Retina (tissue), 1 donor: ENCODE results near the gene COX8A.
"Not testable (repeated sequence)": the region's sequence is repeated elsewhere in the genome, so short reads cannot be mapped to it uniquely, and the experiment has no call there.

Experiments used
- DNase-seq: peaks from one replicate; pipeline ENCODE4 v3.0.0-alpha.2; 2016

COX8A gene, protein sequence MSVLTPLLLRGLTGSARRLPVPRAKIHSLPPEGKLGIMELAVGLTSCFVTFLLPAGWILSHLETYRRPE

GRCh38 chr11:63974259-63975143, at the start of gene COX8A:
TSS of gene COX8A (plus strand) at chr11:63974620. CDS start at chr11:63974681, 61 bp downstream.
- DNase-seq, result peak; percentile 98

DNA sequence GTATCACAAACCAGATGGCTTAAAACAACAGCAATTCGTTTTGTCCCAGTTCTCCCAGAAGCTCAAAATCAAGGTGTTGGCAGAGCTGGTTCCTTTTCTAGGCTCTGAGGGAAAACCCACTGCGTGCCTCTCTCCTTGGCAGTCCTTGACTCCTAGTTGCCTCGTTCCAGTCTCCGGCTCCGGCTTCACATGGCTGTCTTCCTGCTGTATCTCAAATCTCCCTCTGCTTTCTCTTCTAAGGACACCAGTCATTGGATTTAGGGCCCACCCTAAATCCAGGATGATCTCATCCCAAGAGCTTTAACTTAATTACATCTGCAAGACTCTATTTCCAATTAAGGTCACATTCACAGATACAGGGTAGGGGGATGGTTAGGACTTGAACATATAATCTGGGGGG, 44.8 kb upstream of the COX8A start:
- no peak for DNase-seq

DNA sequence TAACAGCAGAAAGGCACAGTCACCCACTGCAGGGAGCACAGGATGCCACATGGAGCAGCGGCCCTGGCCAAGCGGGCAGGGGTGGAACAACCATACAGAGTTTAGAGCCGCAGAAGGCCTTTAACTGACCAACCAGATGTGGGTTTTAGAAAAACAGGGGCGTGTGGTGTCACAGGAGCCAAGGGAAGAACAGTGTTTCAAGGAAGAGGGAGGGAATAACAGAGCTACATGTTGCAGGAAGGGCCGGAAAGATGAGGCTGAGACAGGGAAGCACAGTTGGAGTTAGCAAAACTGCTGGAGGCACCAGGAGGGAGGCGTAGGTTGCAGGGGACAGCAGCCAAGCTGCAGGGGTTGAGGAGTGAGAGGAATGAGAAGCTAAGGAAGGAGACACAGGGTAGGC, 43.4 kb upstream of the COX8A start:
- DNase-seq, result no peak

GRCh38 chr11:63931876-63932275, 42.5 kb upstream of the COX8A start:
- DNase-seq, result no peak

- no peak for DNase-seq
Measured at GRCh38 chr11:63933459-63933858, 41.0 kb upstream of the COX8A start.

DNA sequence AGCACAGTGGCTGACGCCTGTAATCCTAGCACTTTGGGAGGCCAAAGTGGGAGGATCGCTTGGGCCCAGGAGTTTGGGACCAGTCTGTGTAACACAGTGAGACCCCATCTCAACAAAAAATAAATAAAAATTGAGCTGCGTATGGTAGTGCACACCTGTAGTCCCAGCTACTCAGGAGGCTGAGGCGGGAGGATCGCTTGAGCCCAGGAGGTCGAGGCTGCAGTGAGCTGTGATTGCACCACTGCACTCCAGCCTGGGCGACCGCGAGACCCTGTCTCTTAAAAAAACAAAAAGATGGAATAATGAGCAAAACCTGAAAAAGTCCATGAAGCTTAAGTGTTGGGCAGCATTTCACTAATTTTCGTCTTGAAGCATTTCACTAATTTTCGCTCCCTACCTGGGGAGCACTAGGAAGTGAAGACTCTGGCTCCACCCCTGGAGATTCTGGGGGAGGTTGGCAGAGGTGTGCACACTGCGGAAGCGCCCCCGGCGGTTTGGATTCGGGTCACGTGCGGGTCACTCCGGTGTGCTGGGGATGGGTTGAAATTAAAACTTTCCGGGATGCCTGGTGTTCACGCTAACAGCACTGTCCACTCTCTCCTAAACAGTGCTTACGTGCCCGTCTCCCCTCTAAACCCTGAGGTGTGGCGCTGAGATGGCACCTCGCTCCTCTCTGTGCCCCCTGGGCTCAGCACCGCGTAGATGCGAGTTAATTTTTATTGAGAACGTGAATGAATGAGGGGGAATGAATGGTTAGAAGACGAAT, 36.5 kb upstream of the COX8A start:
- no peak for DNase-seq

GRCh38 chr11:63938479-63939396, 35.7 kb upstream of the COX8A start, which contains the start of gene NAA40:
TSS of gene NAA40 (plus strand) at chr11:63939002. CDS start at chr11:63939097, 95 bp downstream.
- peak; percentile 99 for DNase-seq

- DNase-seq, result peak; percentile 35
Measured at GRCh38 chr11:63939397-63939891, 35.0 kb upstream of the COX8A start.

DNA sequence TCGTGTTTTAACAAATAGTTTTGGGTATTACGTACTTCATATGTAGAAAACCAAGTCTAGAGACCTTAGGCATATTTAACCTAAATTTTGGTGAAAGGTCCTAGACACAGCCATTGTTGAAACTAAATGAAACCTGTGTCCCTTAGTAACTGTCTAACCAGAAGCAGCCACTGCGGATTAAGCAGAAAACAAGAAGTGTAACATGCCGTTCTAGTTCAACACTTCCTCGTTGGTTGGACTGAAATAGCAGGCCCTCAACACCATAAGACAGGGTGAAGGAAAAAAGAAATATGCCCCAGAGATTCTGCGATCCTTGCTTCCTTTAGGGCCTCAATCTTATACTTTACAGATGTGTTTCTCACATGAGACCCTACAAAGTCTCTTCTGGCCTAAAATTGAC, 33.6 kb upstream of the COX8A start:
- no peak for DNase-seq

- no peak for DNase-seq
Measured at GRCh38 chr11:63941901-63942300, 32.5 kb upstream of the COX8A start.

GRCh38 chr11:63942803-63943202, 31.6 kb upstream of the COX8A start:
- DNase-seq, result no peak

- no peak for DNase-seq
Measured at GRCh38 chr11:63944987-63945386, 29.4 kb upstream of the COX8A start.

- DNase-seq, result peak; percentile 80
Measured at GRCh38 chr11:63945477-63946163, 28.8 kb upstream of the COX8A start.

- no peak for DNase-seq
Measured at GRCh38 chr11:63951779-63952536, 22.5 kb upstream of the COX8A start.

DNA sequence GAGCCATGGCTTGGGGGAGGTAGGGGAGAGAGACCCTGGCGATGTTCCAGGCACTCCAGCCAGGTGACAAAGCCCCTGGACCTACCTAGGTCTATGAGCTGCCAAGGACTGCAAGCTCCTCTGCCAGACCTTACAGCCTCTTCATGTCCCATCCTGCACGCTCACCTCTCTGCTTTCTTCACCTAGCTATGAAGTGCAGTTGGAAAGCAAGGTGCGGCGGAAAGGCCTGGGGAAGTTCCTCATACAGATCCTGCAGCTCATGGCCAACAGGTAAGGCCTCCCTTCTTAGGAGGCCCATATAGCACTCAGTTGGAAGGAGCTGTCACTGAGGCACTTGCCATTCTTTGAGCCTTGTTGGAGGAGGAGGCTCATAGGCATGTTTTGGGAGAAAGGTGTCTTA, 21.9 kb upstream of the COX8A start:
- DNase-seq, result no peak

GRCh38 chr11:63958008-63958407, 16.4 kb upstream of the COX8A start:
- DNase-seq, result no peak

DNA sequence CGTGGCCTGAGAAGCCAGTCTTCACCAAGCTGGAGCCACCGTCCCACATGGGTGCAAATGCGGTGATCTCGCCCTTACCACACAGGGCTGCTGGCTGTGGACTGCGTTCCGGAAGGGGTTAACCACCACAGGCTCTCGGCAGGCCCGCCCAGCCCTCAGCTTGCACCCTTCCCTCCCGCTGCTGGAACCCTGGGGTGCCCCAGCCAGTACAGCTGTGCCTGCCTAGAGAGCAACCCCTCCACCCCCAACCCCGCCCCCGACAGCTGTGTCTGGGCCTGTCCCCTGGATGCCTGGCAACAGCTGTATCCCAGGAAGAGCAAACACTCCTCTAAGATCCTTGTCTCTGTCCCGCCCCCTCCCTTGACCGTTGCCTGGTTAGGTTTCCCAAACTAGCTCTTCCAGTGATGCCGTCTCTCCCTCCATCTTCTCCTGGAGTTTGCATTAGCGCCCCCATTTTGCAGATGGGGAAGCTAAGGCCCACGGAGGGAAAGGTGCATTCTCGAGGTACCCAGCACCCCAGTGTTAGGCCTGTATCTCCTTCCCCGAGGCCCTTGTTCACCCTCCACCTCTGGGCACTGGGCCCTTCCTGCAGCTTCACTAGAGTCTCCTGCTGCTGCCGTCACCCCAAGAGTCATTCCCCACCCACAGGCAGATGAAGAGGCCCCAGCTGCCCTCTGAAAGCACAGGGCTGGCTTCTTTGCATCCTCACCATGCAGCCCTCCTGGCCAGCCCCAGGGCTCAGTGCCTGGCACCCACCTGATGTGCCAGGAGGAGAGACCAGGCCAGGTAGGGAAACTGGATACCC, 12.6 kb upstream of the COX8A start:
- no peak for DNase-seq

DNA sequence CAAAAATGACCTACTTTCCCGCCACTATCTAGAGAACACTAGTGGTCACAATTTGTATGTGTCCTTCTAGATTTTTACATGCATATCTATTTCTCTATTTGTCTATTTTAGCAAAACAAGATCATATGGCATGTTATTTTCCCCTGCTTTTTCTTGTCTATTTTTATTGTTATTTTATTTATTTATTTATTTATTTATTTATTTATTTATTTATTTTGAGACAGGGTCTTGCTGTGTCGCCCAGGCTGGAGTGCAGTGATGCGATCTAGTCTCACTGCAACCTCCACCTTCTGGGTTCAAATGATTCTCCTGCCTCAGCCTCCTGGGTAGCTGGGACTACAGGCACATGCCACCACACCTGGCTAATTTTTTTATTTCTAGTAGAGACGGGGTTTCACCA, 10.5 kb upstream of the COX8A start:
- not testable (repeated sequence) for DNase-seq

GRCh38 chr11:63966444-63966843, 8.0 kb upstream of the COX8A start:
- DNase-seq, result no peak

DNA sequence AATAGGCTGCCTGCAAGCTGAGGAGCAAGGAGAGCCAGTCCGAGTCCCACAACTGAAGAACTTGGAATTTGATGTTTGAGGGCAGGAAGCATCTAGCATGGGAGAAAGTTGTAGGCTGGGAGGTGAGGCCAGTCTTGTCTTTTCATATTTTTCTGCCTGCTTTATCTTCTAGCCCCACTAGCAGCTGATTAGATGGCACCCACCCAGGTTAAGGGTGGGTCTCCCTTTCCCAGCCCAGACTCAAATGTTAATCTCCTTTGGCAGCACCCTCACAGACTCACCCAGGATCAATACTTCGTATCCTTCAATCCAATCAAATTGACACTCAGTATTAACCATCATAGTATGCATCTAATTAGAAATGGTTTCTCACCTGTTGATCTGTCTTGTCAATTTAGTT, 5.0 kb upstream of the COX8A start:
- DNase-seq, result no peak
